Lung (tissue), 12 donors: ENCODE data around the gene SEMA6B. TPM values are rescaled to one million over a fixed set of nuclear protein-coding genes. Genes with fewer than 3 reads are reported as not detected.

Experiments
- ATAC-seq: fragments of 200-7000 bp; cut with Tn5 transposase; one replicate; pipeline ENCODE4 v1.9.1; 2020; ENCODE audit warnings: moderate number of reproducible peaks; ENCODE audit not compliant: insufficient read depth, low FRiP score
- DNase-seq, 3 donors: peaks; one replicate each; pipeline ENCODE4 v3.0.0-alpha.2; 2013 to 2017
- H3K27ac ChIP-seq, 2 donors: one replicate each; pipeline ENCODE4 v1.5.1; 2013; ENCODE audit warnings: mild to moderate bottlenecking in 2 of 2, moderate library complexity in 2 of 2, control low read depth in 1 of 2, inconsistent platforms in 1 of 2, low read depth in 1 of 2, low read length in 1 of 2
- H3K27me3 ChIP-seq, 3 donors: one replicate each; pipeline ENCODE4 v1.5.1; 2013; ENCODE audit warnings: low read length in 2 of 3; ENCODE audit not compliant: control insufficient read depth in 3 of 3, insufficient read depth in 3 of 3
- H3K36me3 ChIP-seq, 4 donors: one replicate each; pipeline ENCODE4 v1.5.1; 2013; ENCODE audit warnings: low read length in 4 of 4, mild to moderate bottlenecking in 1 of 4, moderate library complexity in 1 of 4; ENCODE audit not compliant: control insufficient read depth in 4 of 4, insufficient read depth in 4 of 4
- H3K4me1 ChIP-seq, 5 donors: one replicate each; pipeline ENCODE4 v1.5.1; 2013; ENCODE audit warnings: low read length in 5 of 5, mild to moderate bottlenecking in 2 of 5, moderate library complexity in 1 of 5; ENCODE audit not compliant: control insufficient read depth in 5 of 5, insufficient read depth in 5 of 5
- H3K4me3 ChIP-seq: one replicate; pipeline ENCODE4 v1.5.1; 2013; ENCODE audit warnings: mild to moderate bottlenecking, control low read depth, moderate library complexity
- H3K9ac ChIP-seq, 2 donors: one replicate each; pipeline ENCODE4 v1.5.1; 2013; ENCODE audit warnings: low read length in 2 of 2, control low read depth in 1 of 2; ENCODE audit not compliant: insufficient read depth in 1 of 2
- H3K9me3 ChIP-seq, 4 donors: one replicate each; pipeline ENCODE4 v1.5.1; 2013; ENCODE audit warnings: low read length in 3 of 4, mild to moderate bottlenecking in 1 of 4, moderate library complexity in 1 of 4; ENCODE audit not compliant: control insufficient read depth in 4 of 4, insufficient read depth in 3 of 4
- CTCF ChIP-seq: IDR thresholded peaks from 2 replicates; pipeline ENCODE4 v1.5.1; 2012; ENCODE audit warnings: mild to moderate bottlenecking; ENCODE audit errors: control extremely low read depth, extremely low read depth
- WGBS, 2 donors: extraction: QIAGEN DNeasy Blood & Tissue Kit; methylation state at CpG; one replicate each; pipeline ENCODE4 v1.1.7; 2013; 5-methylcytosine and 5-hydroxymethylcytosine counted together
- polyA plus RNA-seq, 2 donors: library from polyadenylated mRNA; stranded (reverse); fragments of 200-250 nt; gene quantifications; one replicate each; pipeline ENCODE4 v1.2.1, GENCODE V29; 2013
- total RNA-seq, 2 donors: library from RNA; depleted of rRNA in 1 of 2; stranded (reverse); fragments of >200 nt in 1 of 2; gene quantifications; one replicate each; pipeline ENCODE4 v1.2.1, GENCODE V29; 2014 to 2021
- donor health status: control.
- donor health status: control.
- donor health status: Bipolar disorder and iron deficiency.
- donor health status: healthy.
- donor health status: DM: yes; HTN: yes; CAD: no.

The SEMA6B gene
- total and polyA plus RNA-seq, 4 donors: 3.2 to 38.5 (median 20.1) TPM

DNA sequence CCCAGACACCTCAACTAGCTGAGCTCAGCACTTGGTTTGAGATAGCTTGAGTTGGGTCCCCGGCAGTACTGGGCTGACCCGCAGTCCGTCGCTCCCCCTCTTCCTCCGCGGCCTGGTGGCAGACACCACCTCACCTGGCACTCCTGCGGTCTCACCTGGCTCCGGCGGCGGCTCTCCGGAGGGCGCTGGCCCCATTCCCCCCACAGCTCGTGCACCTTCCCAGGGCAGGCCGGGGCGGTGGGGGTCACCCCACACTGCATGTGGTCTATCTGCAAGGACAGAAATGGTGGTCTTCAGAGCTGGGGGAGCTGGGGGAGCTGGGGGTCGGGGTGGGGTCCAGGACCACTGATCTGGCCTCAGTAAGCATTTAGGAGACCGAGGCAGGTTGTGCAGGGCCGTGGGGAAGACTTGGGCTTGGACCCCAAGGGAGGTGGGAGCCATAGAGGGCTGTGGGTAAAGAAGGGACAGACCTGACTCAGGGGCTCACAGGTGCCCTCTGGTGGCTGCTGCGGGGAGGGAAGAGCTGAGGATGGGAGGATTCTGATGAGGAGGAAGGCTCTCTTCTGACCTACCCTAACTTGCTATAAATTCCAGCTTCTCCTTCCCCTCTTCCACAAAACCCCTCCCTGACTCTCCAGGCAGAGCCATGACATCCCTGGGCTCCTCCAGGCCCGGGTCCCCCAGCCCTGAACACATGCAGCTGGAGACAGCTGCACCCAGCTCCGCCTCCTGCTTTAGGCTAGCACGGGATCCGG, 34.5 kb downstream of the SEMA6B start:
- 69 to 72% methylated on average over 23 of the region's 23 CpGs for WGBS, 2 donors
- ATAC-seq: no peak
- H3K4me3 ChIP-seq: no peak overlapping the region
- H3K9me3 ChIP-seq: no peaks in the 10 kb centered on the region
- peak; percentile 32 for TF ChIP-seq CTCF
- H3K4me1 ChIP-seq: peaks cover 0 to 4% (median 0%) of the 10 kb centered on the region in 5 donors
- H3K27me3 ChIP-seq: no peaks in the 10 kb centered on the region
- no peaks in the 10 kb centered on the region for H3K36me3 ChIP-seq
- H3K27ac ChIP-seq: no peak overlapping the region
- peak; percentile 30 to 40 (median 39) for DNase-seq
- no peak overlapping the region for H3K9ac ChIP-seq

DNA sequence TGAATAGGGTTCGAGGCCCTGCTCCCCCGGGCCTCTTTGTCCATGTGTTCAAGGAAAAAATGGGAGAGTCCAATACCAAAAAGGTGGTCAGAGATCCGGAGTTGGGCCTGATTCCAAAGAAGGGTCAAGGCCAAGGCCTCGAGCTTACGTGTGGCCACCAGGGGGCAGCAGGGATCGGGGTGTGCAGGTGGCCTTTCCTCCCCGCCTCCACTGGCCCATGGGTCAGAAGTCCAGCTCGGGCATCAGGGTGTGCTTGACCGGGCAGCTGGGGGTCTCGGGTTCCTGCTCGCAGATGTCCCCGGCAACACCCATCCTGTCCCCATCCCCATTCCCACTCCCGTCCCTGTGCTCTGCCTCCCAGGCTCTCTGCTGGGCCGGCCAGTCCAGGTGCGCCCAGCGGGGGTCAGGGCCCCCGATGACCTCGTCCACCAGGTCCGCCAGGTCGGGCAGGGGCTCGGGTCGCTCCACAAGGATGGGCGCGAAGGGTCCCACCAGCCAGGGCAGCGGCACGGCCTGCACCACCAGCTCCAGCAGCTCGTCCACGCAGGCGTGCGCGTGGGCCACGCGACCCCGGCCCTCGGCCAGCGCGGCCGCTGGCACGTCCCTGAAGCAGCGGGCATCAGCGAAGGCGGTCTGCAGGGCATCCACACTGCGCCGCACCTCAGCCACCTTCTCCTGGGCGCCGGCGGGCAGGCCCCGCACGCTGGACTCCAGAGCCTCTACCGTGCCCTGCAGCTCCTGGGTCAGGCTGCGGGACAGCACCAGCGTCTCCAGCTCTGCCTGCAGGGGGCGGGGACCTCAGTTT, 36.0 kb downstream of the SEMA6B start:
- DNase-seq: no peak
- no peaks in the 10 kb centered on the region for H3K27me3 ChIP-seq
- ATAC-seq: peak; percentile 42
- 77 to 79% methylated on average over 52 to 53 of the region's 53 CpGs for WGBS, 2 donors
- no peaks in the 10 kb centered on the region for H3K36me3 ChIP-seq
- no peaks in the 10 kb centered on the region for H3K9me3 ChIP-seq
- H3K9ac ChIP-seq: no peak overlapping the region
- peaks cover 0 to 4% (median 0%) of the 10 kb centered on the region in 5 donors for H3K4me1 ChIP-seq
- TF ChIP-seq CTCF: peak; percentile 23
- no peak overlapping the region for H3K27ac ChIP-seq
- H3K4me3 ChIP-seq: no peak overlapping the region

- WGBS, 2 donors: 90 to 94% methylated on average over 15 of the region's 15 CpGs
- ATAC-seq: no peak
Measured at GRCh38 chr19:4522291-4523002, 37.0 kb downstream of the SEMA6B start.

More at GRCh38 chr19:4522291-4523002, 37.0 kb downstream of the SEMA6B start:
- Histone ChIP-seq H3K9me3 (no peaks in the 10 kb centered on the region), H3K27ac (no peak overlapping the region), H3K36me3 (no peaks in the 10 kb centered on the region), H3K9ac (no peak overlapping the region), H3K27me3 (no peaks in the 10 kb centered on the region), H3K4me1 (peaks cover 0 to 4% (median 0%) of the 10 kb centered on the region in 5 donors), H3K4me3 (no peak overlapping the region)
- DNase-seq: no peak
- TF ChIP-seq CTCF: no peak
